ENCODE results near the gene TARP.
"Not testable (repeated sequence)": the region's sequence is repeated elsewhere in the genome, so short reads cannot be mapped to it uniquely, and the experiment has no call there.

The TARP gene

GRCh38 chr7:38257350-38257677 is 16.1 kb downstream of the TARP start:
- H3K36me3 ChIP-seq (ENCODE audit: low read depth, missing control alignments), result no peaks in the 10 kb centered on the region
- no peak overlapping the region for H3K4me3 ChIP-seq
- no peak for DNase-seq
- H3K27ac ChIP-seq, result no peak overlapping the region
- 81 to 88% methylated on average over 2 of the region's 2 CpGs for WGBS, 2 donors
- no peaks in the 10 kb centered on the region for H3K4me1 ChIP-seq
- TF ChIP-seq POLR2A (IDR thresholded peaks at IDR 0.05) (no peak), CTCF (IDR thresholded peaks at IDR 0.05) (no peak)
- no peaks in the 10 kb centered on the region for H3K9me3 ChIP-seq
- H3K27me3 ChIP-seq, result no peaks in the 10 kb centered on the region
- intact Hi-C loops (cut with DNase I; ENCODE audit: low total_unique reads), result no loop called here

- H3K9me3 ChIP-seq; H3K27me3 ChIP-seq; H3K4me1 ChIP-seq; H3K4me3 ChIP-seq; H3K27ac ChIP-seq; DNase-seq; H3K36me3 ChIP-seq (ENCODE audit: low read depth, missing control alignments); intact Hi-C loops (cut with DNase I; ENCODE audit: low total_unique reads): not testable (repeated sequence)
- 82 to 87% methylated on average over 3 of the region's 3 CpGs for WGBS, 2 donors
Observed at GRCh38 chr7:38249849-38250248, 23.6 kb downstream of the TARP start.

- DNase-seq, result no peak
- TF ChIP-seq POLR2A (IDR thresholded peaks at IDR 0.05) (no peak), CTCF (IDR thresholded peaks at IDR 0.05) (no peak)
- Histone ChIP-seq H3K4me1 (no peaks in the 10 kb centered on the region), H3K9me3 (no peaks in the 10 kb centered on the region), H3K36me3 (ENCODE audit: low read depth, missing control alignments) (no peaks in the 10 kb centered on the region), H3K4me3 (no peak overlapping the region), H3K27me3 (no peaks in the 10 kb centered on the region), H3K27ac (no peak overlapping the region)
- intact Hi-C loops (cut with DNase I; ENCODE audit: low total_unique reads), result no loop called here
- 82 to 98% methylated on average over 4 to 5 of the region's 5 CpGs for WGBS, 2 donors
Observed at GRCh38 chr7:38248069-38248567, 25.3 kb downstream of the TARP start.

GRCh38 chr7:38245409-38245977 is 27.9 kb downstream of the TARP start:
- 38 to 52% methylated on average over 3 of the region's 3 CpGs for WGBS, 2 donors

GRCh38 chr7:38244516-38244915 is 28.9 kb downstream of the TARP start:
- intact Hi-C loops (cut with DNase I; ENCODE audit: low total_unique reads), result no loop called here
- TF ChIP-seq POLR2A (IDR thresholded peaks at IDR 0.05) (no peak), CTCF (IDR thresholded peaks at IDR 0.05) (no peak)
- 80 to 84% methylated on average over 14 of the region's 14 CpGs for WGBS, 2 donors
- Histone ChIP-seq H3K9me3 (no peaks in the 10 kb centered on the region), H3K27me3 (no peaks in the 10 kb centered on the region), H3K4me1 (no peaks in the 10 kb centered on the region), H3K27ac (no peak overlapping the region), H3K4me3 (no peak overlapping the region), H3K36me3 (ENCODE audit: low read depth, missing control alignments) (no peaks in the 10 kb centered on the region)
- DNase-seq, result no peak

More at GRCh38 chr7:38245409-38245977, 27.9 kb downstream of the TARP start:
- intact Hi-C loops (cut with DNase I; ENCODE audit: low total_unique reads), result no loop called here
- Histone ChIP-seq H3K27ac (no peak overlapping the region), H3K36me3 (ENCODE audit: low read depth, missing control alignments) (no peaks in the 10 kb centered on the region), H3K27me3 (no peaks in the 10 kb centered on the region), H3K4me3 (no peak overlapping the region), H3K4me1 (no peaks in the 10 kb centered on the region), H3K9me3 (no peaks in the 10 kb centered on the region)
- no peak for DNase-seq
- TF ChIP-seq CTCF (IDR thresholded peaks at IDR 0.05) (no peak), POLR2A (IDR thresholded peaks at IDR 0.05) (no peak)

- 42 to 56% methylated on average over 5 of the region's 5 CpGs for WGBS, 2 donors
- H3K9me3 ChIP-seq; H3K4me3 ChIP-seq; DNase-seq; H3K4me1 ChIP-seq; intact Hi-C loops (cut with DNase I; ENCODE audit: low total_unique reads); H3K27me3 ChIP-seq; H3K27ac ChIP-seq; H3K36me3 ChIP-seq (ENCODE audit: low read depth, missing control alignments): not testable (repeated sequence)
Observed at GRCh38 chr7:38243345-38243744, 30.1 kb downstream of the TARP start.
